GOT3 (cell line): ENCODE results near the gene GLB1L2.

Experiments used
- DNase-seq: peaks from one replicate; lab custom pipeline; 2025; ENCODE audit warnings: mixed read lengths; lab: John Stamatoyannopoulos, UW

GLB1L2 gene

GRCh38 chr11:134406264-134407185 is 74.7 kb downstream of the GLB1L2 start:
- DNase-seq, result no peak

GRCh38 chr11:134407321-134407828 is 75.6 kb downstream of the GLB1L2 start:
- DNase-seq, result no peak

GRCh38 chr11:134407923-134408322 is 76.1 kb downstream of the GLB1L2 start:
- no peak for DNase-seq

DNA sequence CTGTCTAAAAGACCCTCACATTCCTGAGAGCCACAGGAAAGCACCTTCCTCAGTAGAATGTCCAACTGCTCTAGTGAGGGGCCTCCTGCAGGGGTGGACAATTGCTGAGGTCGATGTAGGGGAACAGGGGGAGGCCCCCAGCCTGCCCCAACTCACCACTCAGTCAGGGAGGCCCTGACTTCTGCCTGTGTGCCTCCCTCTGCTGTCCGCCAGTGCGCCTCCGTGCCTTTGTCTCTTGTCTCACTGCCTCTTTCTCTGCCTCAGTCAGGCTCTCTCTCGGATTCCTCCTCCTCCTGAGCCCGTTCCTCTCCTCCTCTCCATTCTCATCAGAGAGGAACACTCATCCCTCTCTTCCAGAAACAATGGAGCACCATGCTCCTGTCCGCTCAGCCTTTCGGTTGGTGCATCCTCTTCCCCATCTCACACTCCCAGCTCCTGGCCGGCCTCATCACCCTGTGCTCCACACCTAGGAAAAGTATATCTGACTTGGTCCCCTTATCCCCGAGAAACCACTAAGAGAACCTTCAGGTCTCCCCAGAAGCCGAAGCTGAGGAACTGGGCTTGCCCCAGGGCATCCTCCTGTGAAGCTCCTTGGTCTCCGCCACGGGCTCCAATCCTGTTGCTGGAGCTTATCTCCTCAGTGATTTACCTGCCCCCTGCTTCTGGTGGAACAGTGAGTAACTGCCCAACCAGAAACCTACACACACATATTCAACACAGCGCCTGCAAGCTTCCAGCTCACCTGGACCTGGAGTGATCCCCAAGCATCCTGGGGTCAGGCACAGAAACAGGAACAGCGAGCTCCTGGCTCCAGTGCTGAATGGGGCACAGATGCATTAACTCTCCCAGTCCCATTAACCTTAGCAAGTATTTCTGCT is 78.0 kb downstream of the GLB1L2 start:
- DNase-seq, result no peak

GRCh38 chr11:134410766-134411165 is 79.0 kb downstream of the GLB1L2 start:
- no peak for DNase-seq

DNA sequence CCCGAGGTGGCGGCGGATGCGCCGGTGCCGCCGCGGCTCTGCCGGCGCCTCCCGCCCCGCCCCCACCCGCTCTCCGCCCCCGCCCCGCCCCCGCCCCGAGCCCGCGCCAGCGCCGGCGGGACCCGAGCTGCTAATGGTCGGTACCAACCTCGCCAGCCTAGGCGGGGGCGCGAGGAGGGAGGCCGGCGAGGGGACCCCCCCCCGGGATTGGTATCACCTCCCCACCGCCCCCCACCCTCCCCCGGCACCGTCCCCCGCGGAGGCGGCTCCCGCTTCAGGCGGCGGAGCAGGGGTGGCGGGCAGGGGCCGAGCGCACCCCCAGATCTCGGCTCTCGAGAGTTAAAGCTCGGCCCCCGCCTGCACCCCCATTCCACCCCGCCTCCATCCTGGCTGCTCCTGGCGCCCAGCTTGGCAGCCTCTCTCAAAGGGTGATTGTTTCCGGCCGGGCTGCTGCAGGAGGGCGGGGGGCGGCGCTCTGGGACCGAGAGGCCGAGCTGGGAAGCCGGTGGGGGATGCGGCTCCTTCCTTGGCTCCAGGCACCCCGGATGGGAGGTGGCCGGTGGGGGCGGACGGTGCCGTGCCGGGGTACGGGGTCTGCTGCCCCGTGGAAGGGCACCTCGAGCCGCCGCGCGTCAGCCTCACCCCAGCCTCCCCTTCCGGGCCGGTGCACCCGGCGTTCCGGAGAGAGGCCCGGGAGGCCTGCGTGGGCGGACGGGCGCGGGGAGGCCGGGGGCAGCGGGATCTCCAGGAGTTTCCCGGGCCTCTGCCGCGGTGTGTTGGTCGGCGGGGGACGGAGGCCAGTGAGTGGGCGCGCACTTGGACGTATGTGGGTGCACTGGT is 80.6 kb downstream of the GLB1L2 start, which contains the start of gene B3GAT1:
Gene B3GAT1, minus strand, starts transcription at position 40 of the 840 bp plus-strand sequence. CDS start 24,583 bp downstream, outside the sequence.
- no peak for DNase-seq

- DNase-seq, result no peak
Measured at GRCh38 chr11:134413043-134413825, 81.4 kb downstream of the GLB1L2 start.

DNA sequence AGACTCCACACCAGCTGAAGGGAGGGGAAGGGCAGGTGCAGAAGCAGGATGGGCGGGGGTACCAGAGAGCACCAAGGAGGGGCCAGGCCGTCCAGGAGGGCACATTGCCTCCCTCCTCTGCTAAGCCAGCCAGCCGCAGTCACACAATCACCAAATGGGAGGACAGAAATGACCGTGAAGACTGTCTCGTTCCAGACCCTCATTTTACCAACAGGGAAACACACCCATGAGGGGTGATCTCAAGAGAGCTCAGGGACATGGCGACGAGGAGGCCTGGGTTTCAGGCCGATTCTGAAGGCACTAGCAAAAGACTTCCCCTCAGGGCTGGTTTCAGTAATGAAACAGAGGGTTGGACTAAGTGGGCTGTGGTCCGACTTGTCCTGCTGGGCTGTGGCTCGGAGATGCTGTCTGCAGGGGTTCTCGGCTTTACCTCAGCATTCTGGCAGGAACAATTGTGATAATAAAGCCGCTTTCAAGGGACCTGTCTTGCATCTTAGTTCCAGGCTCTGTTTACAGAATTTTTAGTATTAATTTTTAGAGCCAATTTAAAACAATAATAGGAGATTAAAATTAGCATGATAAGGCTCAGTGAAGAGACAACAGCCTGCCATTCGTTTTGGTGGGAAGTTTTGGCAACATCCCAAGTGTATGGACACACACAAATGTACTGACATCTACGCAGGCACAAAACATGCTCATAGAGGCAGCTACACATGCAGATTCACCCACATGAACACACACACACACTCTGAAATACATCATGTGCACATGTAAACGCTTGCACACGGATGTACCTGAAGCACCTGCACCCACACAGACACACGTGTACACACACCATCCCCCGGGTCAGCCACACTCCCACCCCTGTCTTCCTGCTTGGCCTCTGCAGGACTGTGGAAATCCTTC is 82.3 kb downstream of the GLB1L2 start:
- DNase-seq, result no peak

- DNase-seq, result no peak
Measured at GRCh38 chr11:134414766-134415765, 83.3 kb downstream of the GLB1L2 start.

- DNase-seq, result no peak
Measured at GRCh38 chr11:134416726-134417125, 84.9 kb downstream of the GLB1L2 start.

GRCh38 chr11:134417871-134418840 is 86.4 kb downstream of the GLB1L2 start:
- no peak for DNase-seq

DNA sequence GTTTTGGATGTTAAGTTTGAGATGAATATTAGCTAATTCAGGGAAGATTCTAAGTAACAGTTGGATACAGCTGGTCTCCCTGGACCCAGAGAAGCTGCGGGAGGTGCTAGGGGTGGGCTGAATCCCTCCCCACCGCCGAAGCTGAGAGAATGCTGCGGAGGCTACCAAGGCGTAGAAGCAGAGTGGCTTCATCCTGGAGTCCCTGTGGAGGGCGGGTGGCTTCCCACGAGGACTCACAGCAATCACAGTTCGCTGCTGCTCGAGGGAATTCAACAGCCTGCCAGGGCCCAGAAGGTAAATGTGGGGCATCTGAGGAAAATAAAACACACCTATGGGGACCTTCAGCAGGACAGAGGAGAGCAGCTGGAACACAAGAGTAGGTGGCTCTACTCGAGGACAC is 91.3 kb downstream of the GLB1L2 start:
- DNase-seq, result no peak

GRCh38 chr11:134425413-134425812 is 93.6 kb downstream of the GLB1L2 start:
- DNase-seq, result no peak
